B cell (primary cell): ENCODE results near the gene PTH. TPM values are rescaled to one million over a fixed set of nuclear protein-coding genes. Genes with fewer than 3 reads are reported as not detected.

Experiments
- ATAC-seq: fragments of 200-7000 bp; cut with Tn5 transposase; one replicate; pipeline ENCODE4 v1.10.0; 2021; ENCODE audit warnings: low read depth, mild to moderate bottlenecking, moderate number of reproducible peaks, moderate library complexity
- CTCF ChIA-PET: fragments of 350-600 bp; sonication (Branson Sonifier 250); formaldehyde crosslinking; loops from one replicate; lab custom pipeline; 2021; ENCODE audit warnings: antibody characterized with exemption, inconsistent platforms; lab: Charles Lee
- POLR2A ChIA-PET: fragments of 350-600 bp; sonication (Branson Sonifier 250); formaldehyde crosslinking; loops from one replicate; lab custom pipeline; 2021; ENCODE audit warnings: antibody characterized with exemption; lab: Charles Lee
- DNase-seq: peaks from one replicate; pipeline ENCODE4 v3.0.0; 2013
- H2AFZ ChIP-seq: 2 replicates; pipeline ENCODE4 v1.6.1; 2012; ENCODE audit warnings: mild to moderate bottlenecking, low read depth, low read length; ENCODE audit not compliant: insufficient read depth, poor library complexity, severe bottlenecking
- H3K27ac ChIP-seq, 2 donors: 1 replicate in 1 of 2; 2 replicates in 1 of 2; pipeline ENCODE4 v1.5.1; 2012 to 2013; ENCODE audit warnings: low read length in 2 of 2, mild to moderate bottlenecking in 2 of 2, moderate library complexity in 1 of 2
- H3K27me3 ChIP-seq, 4 experiments: fragments of 200-600 bp in 1 of 4; sonication (generic) in 1 of 4; replicated peaks in 1 of 4; 1 replicate in 2 of 4; 2 replicates in 2 of 4; pipeline versions ENCODE4 v1.6.1 to v1.7.0; 2013 to 2016; ENCODE audit warnings: low read length in 3 of 4, mild to moderate bottlenecking in 2 of 4, mixed read lengths in 1 of 4, moderate library complexity in 1 of 4; ENCODE audit not compliant: insufficient read depth in 4 of 4, control insufficient read depth in 3 of 4; ENCODE audit errors: control extremely low read depth in 1 of 4
- H3K36me3 ChIP-seq, 2 experiments: replicated peaks in 1 of 2; 1 replicate in 1 of 2; 2 replicates in 1 of 2; pipeline versions ENCODE4 v1.6.1 to v1.7.1; 2013; ENCODE audit warnings: low read length in 1 of 2; ENCODE audit not compliant: insufficient read depth in 2 of 2, control insufficient read depth in 1 of 2; ENCODE audit errors: control extremely low read depth in 1 of 2, extremely low read depth in 1 of 2
- H3K4me1 ChIP-seq, 2 donors: fragments of 200-600 bp in 1 of 2; sonication (generic) in 1 of 2; 1 replicate in 1 of 2; 2 replicates in 1 of 2; pipeline versions ENCODE4 v1.5.1 to v1.6.1; 2013 to 2017; ENCODE audit warnings: low read length in 2 of 2; ENCODE audit not compliant: control insufficient read depth in 2 of 2, insufficient read depth in 2 of 2
- H3K4me2 ChIP-seq: replicated peaks from 2 replicates; pipeline ENCODE3; 2012; ENCODE audit warnings: mild to moderate bottlenecking, low read depth, low read length; ENCODE audit not compliant: poor library complexity, severe bottlenecking
- H3K4me3 ChIP-seq, 5 experiments: fragments of 200-600 bp in 1 of 5; sonication (generic) in 1 of 5; 1 replicate in 3 of 5; 2 replicates in 2 of 5; pipeline versions ENCODE4 v1.5.1 to v1.7.0; 2011 to 2016; ENCODE audit warnings: low read length in 4 of 5, mild to moderate bottlenecking in 4 of 5, low read depth in 2 of 5, control low read depth in 1 of 5, moderate library complexity in 1 of 5; ENCODE audit not compliant: insufficient read depth in 1 of 5; ENCODE audit errors: control extremely low read depth in 1 of 5, extremely low read depth in 1 of 5
- H3K79me2 ChIP-seq: fragments of 200-600 bp; sonication (generic); one replicate; pipeline ENCODE4 v1.6.0; 2016; ENCODE audit warnings: low read length; ENCODE audit not compliant: control insufficient read depth, insufficient read depth
- H3K9ac ChIP-seq: fragments of 200-600 bp; sonication (generic); 2 replicates; pipeline ENCODE4 v1.6.1; 2017; ENCODE audit warnings: mild to moderate bottlenecking, low read length, moderate library complexity
- H3K9me3 ChIP-seq, 3 donors: one replicate each; pipeline versions ENCODE4 v1.6.1 to v1.7.1; 2013; ENCODE audit warnings: low read length in 2 of 3; ENCODE audit not compliant: control insufficient read depth in 2 of 3, insufficient read depth in 1 of 3; ENCODE audit errors: control extremely low read depth in 1 of 3
- H4K20me1 ChIP-seq: 2 replicates; pipeline ENCODE4 v1.6.0; 2012; ENCODE audit warnings: mild to moderate bottlenecking, low read length; ENCODE audit not compliant: insufficient read depth, control insufficient read depth, poor library complexity, severe bottlenecking
- H3K27ac Mint-ChIP-seq: one replicate; pipeline ENCODE4 v1.8.0; 2021; ENCODE audit warnings: mixed read lengths
- H3K27me3 Mint-ChIP-seq: one replicate; pipeline ENCODE4 v1.8.0; 2021; ENCODE audit warnings: mixed read lengths
- H3K4me1 Mint-ChIP-seq: one replicate; pipeline ENCODE4 v1.8.0; 2021; ENCODE audit warnings: mixed read lengths
- H3K4me3 Mint-ChIP-seq: one replicate; pipeline ENCODE4 v1.8.0; 2021; ENCODE audit warnings: mixed read lengths
- H3K9me3 Mint-ChIP-seq: one replicate; pipeline ENCODE4 v1.8.0; 2022; ENCODE audit warnings: mixed read lengths; ENCODE audit not compliant: insufficient read depth
- EZH2 ChIP-seq: IDR thresholded peaks from 2 replicates; pipeline ENCODE4 v1.6.1; 2012; ENCODE audit warnings: borderline replicate concordance, low read depth, mild to moderate bottlenecking, moderate library complexity, low read length; ENCODE audit not compliant: insufficient read depth, poor library complexity, severe bottlenecking
- WGBS: methylation state at CpG from one replicate; pipeline ENCODE4 v1.1.5; 2013; ENCODE audit warnings: missing lambda C conversion rate; ENCODE audit not compliant: insufficient coverage; 5-methylcytosine and 5-hydroxymethylcytosine counted together
- intact Hi-C: fragments of 100-400 bp; cut with micrococcal nuclease; formaldehyde crosslinking; loops from one replicate; pipeline ENCODE4 v1.10.0; 2022
- polyA plus RNA-seq: library from polyadenylated mRNA; depleted of rRNA; stranded (reverse); fragments of >200 nt; gene quantifications from 2 replicates; pipeline ENCODE4 v1.2.3, GENCODE V29; 2012
- total RNA-seq, 2 donors: library from RNA; stranded (reverse); fragments of 120-200 nt in 1 of 2; gene quantifications; 1 replicate in 1 of 2; 2 replicates in 1 of 2; pipeline versions ENCODE4 v1.2.3 to v1.2.4, GENCODE V29; 2013 to 2022
- TF ChIP-seq, protein P1 (sequence below): fragments of 200-600 bp; IDR thresholded peaks from one replicate; pipeline ENCODE4 v1.8.0; 2022; ENCODE audit warnings: antibody characterized with exemption, mild to moderate bottlenecking

Gene PTH
- total and polyA plus RNA-seq, 2 donors (not counting 1 experiment from before 2014, with no cell fraction given) = not detected

DNA sequence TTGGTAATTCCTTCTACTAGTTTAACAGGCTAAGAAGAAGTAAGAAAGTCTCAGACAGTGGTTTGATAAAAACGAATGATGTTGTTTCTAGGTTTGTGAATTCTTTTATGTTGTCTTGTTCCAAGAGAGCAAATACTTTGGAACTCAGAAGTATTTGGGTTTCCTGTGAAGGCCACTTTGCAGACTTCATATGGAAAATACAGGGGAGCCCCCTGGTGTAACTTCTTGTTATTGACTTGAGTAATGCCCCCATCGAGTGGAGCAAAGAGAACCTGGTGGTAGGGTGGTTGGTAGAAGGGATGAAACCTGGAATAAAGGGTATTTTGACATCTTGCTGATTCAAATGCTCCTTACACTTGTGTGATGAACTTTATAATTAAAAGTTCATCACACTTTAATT, 40.0 kb upstream of the PTH start:
- Histone ChIP-seq H3K9ac (no peak overlapping the region), H3K36me3 (no peaks in the 10 kb centered on the region), H3K9me3 (peaks cover 2 to 25% (median 10%) of the 10 kb centered on the region in 3 donors), H4K20me1 (no peaks in the 10 kb centered on the region), H3K4me1 (no peaks in the 10 kb centered on the region), H3K27me3 (no peaks in the 10 kb centered on the region), H3K4me2 (no peak overlapping the region), H3K27ac (no peak overlapping the region), H2AFZ (no peak overlapping the region), H3K79me2 (no peaks in the 10 kb centered on the region), H3K4me3 (no peak overlapping the region)
- peaks cover 4% of the 10 kb centered on the region for H3K27me3 Mint-ChIP-seq
- CTCF ChIA-PET = no interaction called here
- no peaks in the 10 kb centered on the region for H3K4me1 Mint-ChIP-seq
- ATAC-seq = no peak
- H3K4me3 Mint-ChIP-seq = no peak overlapping the region
- WGBS = 100% methylated on average over 1 of the region's 2 CpGs
- intact Hi-C loops = no loop called here
- H3K9me3 Mint-ChIP-seq = peaks cover 18% of the 10 kb centered on the region
- POLR2A ChIA-PET = no interaction called here
- no peak for DNase-seq
- H3K27ac Mint-ChIP-seq = no peak overlapping the region
- TF ChIP-seq EZH2 = no peak
- TF ChIP-seq, protein P1, sequence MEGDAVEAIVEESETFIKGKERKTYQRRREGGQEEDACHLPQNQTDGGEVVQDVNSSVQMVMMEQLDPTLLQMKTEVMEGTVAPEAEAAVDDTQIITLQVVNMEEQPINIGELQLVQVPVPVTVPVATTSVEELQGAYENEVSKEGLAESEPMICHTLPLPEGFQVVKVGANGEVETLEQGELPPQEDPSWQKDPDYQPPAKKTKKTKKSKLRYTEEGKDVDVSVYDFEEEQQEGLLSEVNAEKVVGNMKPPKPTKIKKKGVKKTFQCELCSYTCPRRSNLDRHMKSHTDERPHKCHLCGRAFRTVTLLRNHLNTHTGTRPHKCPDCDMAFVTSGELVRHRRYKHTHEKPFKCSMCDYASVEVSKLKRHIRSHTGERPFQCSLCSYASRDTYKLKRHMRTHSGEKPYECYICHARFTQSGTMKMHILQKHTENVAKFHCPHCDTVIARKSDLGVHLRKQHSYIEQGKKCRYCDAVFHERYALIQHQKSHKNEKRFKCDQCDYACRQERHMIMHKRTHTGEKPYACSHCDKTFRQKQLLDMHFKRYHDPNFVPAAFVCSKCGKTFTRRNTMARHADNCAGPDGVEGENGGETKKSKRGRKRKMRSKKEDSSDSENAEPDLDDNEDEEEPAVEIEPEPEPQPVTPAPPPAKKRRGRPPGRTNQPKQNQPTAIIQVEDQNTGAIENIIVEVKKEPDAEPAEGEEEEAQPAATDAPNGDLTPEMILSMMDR = no peak

DNA sequence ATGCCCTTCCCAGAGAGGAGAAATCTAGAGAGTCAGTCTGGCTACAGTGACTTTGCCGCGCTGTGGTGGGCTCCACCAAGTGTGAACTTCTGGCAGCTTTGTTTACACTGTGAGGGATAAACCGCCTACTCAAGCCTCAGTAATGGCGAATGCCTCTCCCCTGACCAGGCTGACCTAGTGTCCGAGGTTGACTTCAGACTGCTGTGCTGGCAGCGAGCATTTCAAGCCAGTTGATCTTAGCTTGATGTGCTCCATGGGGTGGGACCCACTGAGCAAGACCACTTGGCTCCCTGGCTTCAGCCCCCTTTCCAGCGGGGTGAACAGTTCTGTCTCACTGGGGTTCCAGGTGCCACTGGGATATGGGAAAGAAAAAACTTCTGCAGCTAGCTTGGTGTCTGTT, 38.6 kb upstream of the PTH start:
- H3K9me3 ChIP-seq = peaks cover 2 to 25% (median 10%) of the 10 kb centered on the region in 3 donors
- no peak overlapping the region for H2AFZ ChIP-seq
- Mint-ChIP-seq H3K4me1 (no peaks in the 10 kb centered on the region), H3K4me3 (no peak overlapping the region), H3K9me3 (peaks cover 12% of the 10 kb centered on the region), H3K27ac (no peak overlapping the region), H3K27me3 (peaks cover 4% of the 10 kb centered on the region)
- no peaks in the 10 kb centered on the region for H3K36me3 ChIP-seq
- H3K4me2 ChIP-seq = no peak overlapping the region
- H4K20me1 ChIP-seq = no peaks in the 10 kb centered on the region
- ChIA-PET POLR2A (no interaction called here), CTCF (no interaction called here)
- no peak for DNase-seq
- H3K27me3 ChIP-seq = no peaks in the 10 kb centered on the region
- no peak overlapping the region for H3K27ac ChIP-seq
- H3K4me1 ChIP-seq = no peaks in the 10 kb centered on the region
- H3K79me2 ChIP-seq = no peaks in the 10 kb centered on the region
- no peak for ATAC-seq
- H3K4me3 ChIP-seq = no peak overlapping the region
- TF ChIP-seq, protein P1 = no peak
- no peak for TF ChIP-seq EZH2
- 77% methylated on average over 7 of the region's 7 CpGs for WGBS
- intact Hi-C loops = no loop called here
- H3K9ac ChIP-seq = no peak overlapping the region
